Stimulated activated naive CD4-positive, alpha-beta T cell (primary cell): ENCODE measurements around the gene NOTO.
A peak's percentile ranks its signal among the peaks of the same experiment; 100 is the strongest.
"Not testable (repeated sequence)": the region's sequence is repeated elsewhere in the genome, so short reads cannot be mapped to it uniquely, and the experiment has no call there.

Experiments used
- DNase-seq, 6 experiments: peaks; one replicate each; lab custom pipeline; 2025; lab: John Stamatoyannopoulos, UW

Gene NOTO

DNA sequence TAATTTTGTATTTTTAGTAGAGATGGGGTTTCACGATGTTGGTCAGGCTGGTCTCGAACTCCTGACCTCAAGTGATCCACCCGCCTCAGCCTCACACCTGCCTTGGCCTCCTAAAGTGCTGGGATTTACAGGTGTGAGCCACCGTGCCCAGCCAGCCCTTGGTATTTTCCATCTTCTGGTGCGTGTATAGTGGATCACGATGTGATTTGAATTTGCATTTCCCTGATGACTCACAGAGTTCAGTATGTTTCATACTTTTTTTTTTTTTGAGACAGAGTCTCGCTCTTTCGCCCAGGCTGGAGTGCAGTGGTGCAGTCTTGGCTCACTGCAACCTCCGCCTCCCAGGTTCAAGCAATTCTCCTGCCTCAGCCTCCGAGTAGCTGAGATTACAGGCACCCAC lies 2.1 kb upstream of the NOTO start:
- DNase-seq: not testable (repeated sequence)

DNA sequence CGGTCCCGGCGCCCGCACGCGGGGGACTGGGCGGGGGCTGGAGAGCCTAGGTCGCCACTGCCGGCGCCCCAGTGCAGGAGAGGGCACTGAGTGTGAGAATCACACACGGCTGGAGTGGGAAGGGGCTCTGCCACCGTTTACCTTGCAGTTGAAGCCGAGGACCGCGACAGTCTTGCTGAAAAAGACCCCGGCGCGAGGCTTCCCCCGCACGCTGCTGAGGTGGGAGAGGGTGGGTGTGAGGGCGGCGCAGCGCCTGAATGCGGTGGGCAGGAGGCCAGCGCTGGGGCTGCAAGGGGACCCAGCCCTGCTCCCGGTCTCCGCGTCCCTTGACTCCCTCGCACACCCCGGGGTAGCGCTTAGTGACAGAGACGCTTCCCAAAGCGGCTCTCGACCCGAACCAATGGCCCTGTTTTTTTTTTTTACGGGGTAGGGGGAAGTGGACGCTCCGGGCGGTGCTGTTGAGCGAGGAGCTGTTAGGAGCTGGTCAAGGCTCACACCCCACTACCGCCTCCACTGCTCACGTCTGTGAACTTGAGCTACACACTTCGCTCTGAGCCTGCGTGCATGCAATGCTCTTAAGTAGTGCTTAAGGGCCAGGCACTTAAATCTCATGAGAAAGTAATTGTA lies 794 bp downstream of the NOTO start:
- DNase-seq: no peak

DNA sequence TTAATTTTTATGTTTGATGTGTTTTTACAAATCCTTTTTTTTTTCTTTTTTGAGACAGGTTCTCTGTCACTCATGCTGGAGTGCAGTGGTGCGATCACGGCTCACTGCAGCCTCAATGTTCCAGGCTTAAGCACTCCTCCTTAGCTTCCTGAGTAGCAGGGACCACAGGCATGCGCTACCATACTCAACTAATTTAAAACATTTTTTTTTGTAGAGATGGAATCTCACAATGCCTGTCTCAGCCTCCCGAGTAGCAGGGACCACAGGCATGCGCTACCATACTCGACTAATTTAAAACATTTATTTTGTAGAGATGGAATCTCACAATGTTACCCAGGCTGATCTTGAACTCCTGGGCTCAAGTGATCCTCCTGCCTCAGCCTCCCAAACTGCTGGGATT lies 3.2 kb downstream of the NOTO start:
- DNase-seq: no peak

DNA sequence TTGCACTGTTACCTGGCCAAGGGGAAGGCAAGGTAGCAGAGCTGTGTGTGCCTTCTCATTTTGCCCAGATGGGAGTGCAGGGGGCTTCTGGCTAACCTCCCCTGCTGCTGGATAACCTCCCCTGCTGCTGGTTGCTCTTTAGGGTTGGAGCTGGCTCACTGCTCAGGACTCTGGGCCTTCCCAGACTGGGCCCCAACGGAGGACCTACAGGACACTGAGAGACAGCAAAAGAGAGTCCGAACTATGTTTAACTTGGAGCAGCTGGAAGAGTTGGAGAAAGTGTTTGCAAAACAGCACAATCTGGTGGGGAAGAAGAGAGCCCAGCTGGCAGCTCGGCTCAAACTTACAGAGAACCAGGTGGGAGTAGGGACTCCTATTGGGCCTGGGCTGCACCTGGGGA lies 5.9 kb downstream of the NOTO start:
- DNase-seq: no peak

DNA sequence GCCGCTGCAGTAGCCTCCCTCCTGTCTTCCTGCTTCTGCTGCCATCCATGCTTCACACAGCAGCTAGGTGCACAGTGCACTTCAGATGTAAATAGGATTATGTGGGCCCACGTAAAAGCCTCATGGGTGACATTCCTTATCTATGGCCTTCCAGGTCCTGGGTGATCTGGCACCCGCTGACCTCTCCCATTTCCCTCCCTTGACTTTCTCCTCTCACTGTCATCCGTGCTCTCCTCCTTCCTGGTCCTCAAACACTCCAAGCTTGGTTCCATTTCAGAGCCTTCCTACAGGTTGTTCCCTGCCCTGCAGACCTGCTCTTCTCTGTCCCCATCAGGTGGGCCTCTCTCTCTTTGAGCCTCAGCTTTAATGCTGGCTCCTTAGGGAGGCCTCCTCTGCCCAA lies 7.6 kb downstream of the NOTO start:
- no peak for DNase-seq

DNA sequence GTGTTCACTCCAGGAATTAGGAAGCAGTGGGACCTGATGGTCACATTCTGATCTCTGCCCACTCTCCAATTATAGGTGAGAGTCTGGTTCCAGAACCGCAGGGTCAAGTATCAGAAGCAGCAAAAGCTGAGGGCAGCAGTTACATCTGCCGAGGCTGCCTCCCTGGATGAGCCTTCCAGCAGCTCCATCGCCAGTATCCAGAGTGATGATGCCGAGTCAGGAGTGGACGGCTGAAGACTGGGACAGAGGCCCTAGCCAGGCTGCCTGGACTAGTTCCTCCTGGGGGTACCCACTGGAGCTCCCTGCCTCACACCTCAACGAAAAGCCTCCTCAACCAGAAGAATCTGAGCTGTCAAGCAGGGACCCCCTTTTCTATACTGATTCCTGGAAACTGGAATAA lies 8.3 kb downstream of the NOTO start:
- DNase-seq: no peak

DNA sequence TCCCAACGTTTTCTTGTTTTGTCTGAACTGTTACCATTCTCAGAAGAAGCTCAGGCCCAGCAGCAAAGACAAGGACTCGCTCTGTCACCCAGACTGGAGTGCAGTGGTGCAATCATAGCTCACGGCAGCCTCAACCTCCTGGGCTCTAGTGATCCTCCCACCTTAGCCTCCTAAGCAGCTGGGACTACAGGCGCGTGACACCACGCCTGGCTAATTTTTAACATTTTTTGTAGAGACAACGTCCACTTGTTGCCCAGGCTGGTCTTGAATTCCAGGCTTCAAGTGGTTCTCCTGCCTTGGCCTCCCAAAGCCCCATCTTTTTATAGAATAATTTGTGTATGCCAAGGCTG lies 9.7 kb downstream of the NOTO start:
- DNase-seq: no peak

DNA sequence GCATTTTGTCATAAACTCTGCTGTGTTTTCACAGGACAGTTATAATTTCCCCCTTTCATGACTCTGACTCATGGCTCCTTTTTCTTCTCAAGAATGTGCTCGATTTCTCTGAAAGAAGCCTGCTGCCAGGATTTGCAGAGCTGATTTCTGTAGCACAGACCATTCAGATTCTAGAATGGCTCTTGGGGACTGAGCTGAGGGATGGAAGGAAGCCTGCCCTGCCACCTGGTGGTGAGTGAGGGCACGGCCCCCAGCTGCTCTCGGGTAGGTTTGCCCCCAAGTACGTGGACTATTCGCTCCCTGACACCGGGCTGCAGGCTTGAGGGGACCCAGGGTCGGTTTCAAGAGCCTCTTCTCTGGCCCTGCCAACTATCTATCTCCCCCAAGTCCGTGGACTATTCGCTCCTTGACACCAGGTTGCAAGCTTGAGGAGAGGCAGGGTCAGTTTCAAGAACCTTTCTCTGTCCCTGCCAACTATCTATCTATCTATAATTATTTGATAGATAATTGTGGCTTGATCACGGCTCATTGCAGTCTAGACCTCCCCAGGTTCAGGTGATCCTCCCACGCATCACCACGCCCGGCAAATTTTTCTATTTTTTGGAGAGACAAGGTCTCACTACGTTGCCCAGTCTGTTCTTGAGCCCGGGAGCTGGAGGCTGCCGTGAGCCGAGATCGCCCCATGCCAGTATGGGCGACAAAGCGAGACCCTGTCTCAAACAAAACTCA lies 10.2 kb downstream of the NOTO start:
- peak; percentile 37 to 79 (median 50) for DNase-seq

DNA sequence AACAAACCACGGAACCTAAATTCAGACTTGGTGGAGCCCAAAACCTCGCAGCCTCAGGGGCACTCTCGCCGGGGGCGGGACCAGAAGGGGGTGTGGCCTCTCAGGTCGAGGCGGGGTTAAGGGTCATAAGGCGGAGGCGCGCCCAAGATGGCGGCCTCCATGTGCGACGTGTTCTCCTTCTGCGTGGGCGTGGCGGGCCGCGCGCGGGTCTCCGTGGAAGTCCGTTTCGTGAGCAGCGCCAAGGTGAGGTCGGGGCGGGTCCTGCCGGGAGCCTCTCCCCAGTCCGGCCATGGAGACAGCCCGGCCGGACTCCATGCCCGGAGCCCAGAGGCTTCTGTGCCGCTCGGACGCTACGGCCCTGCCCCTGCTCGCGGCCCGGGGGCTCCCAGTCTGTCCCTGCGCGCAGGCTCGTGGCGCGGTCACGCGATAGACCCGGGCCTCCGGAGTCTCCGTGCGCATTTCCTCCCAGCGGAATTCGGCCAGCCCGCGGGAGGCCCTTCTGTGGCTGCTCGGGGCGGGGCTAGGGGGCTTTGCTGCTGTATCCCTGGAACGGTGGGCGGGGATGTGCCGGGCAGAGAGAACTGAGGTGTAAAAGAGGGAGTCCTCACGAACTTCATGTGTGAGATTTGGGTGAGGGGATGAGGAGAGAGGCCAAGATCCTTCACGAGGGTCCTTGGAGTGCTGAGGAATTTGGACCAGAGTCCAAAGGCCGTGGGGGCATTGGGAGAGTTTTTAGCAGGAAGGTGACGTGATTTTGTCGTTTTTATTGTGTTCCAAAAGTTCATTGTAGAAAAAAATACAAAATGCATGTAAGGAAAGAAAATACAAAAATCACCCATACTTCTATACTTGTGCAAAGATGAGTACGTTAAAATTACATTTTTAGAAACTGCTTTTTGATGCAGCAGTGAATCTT lies 12.0 kb downstream of the NOTO start, which contains the start of gene SMYD5:
SMYD5 (plus strand) TSS at position 126 of the 916 bp plus-strand sequence; CDS start at position 148, 22 bp downstream.
- DNase-seq: peak; percentile 84 to 93 (median 86)

DNA sequence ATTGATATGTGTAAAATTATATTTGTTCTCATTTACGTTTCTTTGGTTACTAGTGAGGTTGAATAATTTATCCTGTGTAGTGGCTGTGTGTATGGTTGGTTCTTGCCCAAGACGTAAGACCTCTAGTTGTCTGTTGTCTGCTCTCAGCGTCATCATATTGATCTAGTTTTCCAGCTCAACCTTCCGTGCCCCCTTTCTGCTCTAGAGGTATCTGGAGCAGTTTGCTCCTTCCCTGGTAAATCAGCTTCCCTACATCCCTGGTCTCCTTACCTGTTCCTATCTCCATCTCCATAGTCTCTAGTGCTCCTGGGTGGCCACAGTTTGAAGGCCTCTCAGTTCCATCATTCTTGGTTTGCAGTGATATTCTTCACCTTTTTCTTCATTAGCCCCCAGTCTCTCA lies 12.9 kb downstream of the NOTO start:
- no peak for DNase-seq

DNA sequence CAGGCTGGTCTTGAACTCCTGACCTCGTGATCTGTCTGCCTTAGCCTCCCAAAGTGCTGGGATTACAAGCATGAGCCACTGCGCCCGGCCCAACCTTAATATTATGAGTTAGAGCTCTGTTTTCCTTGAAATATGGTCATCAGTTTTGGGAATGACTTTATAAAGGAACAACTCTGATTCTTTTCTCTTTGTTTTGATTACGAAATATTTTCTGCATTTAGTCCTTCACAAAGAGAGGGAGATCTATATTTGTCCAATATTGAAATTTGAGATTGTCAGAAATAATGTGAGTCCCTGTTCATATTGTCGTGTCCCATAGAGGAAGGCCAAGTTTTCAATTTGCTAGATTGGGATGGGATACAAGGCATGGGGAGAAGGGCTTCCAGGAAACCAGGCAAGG lies 14.8 kb downstream of the NOTO start:
- DNase-seq: no peak

DNA sequence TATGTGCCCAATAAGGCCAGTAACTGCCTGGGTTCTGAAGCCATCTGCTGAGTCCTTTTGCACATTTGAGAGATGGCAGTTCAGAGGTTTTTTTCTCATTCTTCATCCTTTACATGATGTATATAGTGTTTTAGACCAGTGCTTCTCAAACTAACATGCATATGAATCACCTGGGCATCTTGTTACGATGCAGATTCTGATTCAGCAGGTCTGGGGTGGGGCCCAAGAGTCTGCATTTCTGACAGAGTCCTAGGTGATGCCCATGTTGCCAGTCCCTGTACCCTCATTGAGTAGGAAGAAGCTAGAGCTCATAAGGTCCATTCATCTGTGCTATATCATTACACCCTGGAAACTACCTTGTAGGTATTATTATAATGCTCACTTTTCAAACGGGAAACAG lies 15.5 kb downstream of the NOTO start:
- DNase-seq: no peak

DNA sequence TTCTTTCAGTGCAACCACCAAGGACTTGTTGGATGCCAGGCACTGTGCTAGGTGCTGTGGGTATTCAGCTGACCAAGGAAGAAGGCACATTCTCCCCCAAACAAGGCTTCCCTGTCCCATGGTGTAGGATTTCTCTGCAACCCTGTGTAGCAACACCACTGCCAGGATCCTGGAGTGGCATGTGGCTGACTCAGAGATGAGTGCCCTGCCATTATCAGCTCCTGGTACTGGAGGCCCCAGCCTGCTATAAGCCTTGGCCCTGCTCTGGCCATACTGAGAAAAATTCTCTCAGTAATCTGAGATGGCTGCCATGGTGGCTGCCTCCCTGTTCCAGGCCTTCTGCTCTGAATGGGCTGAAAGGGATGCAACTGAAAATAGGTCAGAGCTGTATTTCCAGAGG lies 15.9 kb downstream of the NOTO start:
- DNase-seq: no peak

DNA sequence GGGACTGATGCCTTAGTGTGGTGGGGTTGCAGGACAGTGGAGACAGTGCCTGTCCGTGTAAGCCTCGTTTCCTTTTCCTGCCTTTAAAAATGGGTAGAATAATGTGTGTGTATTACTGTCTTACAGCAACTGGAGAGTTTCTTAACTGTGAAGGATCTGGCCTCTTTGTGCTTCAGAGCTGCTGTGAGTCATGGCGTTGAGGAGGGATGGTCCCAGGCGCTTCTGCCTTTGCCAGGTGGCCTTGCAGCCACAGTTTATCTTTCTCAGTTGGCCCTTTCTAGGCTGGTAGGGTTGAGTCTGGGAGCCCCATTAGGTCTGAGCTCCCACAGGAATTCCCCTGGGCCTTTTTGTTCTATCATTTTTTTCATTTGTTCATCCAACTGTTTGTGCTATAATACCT lies 21.4 kb downstream of the NOTO start:
- DNase-seq: no peak

DNA sequence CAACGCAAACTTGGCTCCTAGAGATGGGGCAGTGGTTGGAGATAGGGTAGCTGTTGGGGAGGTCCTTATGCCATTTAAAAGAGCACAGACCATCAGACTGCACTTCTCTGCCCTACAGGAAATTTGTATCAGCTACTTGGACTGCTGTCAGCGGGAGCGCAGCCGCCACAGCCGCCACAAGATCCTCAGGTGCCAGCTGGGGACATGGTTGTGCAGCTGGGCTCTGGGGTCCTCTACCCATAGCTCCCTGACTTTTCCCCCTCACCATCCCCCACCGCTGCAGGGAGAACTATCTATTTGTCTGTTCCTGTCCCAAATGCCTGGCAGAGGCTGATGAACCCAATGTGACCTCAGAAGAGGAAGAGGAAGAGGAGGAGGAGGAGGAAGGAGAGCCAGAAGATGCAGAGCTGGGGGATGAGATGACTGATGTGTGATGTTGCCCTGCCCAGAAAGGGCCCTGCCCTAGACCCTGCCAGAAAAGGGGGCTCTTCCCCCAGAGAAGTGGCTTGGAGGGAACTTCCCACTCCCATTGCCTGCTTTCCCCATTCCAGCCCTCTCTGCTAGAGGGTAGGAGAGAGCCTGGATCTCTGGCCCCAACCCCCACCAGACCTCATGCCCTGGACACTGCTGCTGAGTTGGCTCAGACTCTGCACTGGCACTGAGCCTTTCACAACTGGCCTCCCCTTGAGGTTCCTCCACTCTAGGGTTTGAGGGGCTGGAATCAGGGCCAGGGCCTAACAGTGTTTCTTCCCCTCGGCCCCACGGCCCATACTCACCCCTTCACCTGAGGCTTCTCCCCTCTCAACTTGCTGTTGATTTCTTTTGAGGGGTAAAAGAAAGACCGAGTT lies 23.4 kb downstream of the NOTO start:
- DNase-seq: no peak

DNA sequence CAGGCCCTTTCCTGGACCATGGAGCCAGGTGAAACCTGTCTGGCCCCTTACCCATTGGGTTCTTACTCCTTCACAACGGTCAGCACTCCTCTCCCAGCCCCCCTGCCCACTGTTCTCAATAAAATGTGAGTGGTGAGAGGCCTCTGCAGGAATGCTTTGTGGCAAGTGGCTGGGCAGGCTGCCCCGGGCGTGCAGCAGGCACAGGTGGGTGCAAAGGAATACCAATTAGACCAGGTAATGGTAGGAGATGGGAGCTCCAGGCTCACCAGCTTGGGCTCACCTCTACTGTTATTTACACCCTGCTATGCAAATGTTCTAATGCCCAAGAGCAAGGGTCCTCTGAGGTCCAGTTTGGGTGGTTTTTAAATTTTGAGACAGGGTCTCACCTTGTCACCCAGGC lies 24.7 kb downstream of the NOTO start:
- no peak for DNase-seq

DNA sequence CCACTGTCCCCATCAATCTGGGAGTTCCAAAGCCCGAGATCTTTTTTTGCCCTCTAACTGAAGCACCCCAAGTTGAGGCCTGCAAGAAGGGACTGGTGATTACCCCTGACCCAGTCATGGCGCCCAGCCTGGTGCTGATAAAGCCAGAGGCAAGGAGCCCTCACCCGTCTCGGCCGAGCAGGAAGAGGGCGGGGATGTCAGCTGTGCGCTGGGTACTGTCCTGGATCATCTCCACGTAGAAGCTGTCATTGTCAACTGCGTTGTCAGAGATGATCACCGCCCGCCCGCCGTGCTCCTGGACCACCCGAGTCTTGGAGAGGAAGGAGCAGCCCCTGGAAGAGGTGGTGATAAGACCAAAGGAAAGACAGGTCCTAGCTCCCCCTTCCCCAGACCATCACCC lies 26.3 kb downstream of the NOTO start:
- DNase-seq: no peak

DNA sequence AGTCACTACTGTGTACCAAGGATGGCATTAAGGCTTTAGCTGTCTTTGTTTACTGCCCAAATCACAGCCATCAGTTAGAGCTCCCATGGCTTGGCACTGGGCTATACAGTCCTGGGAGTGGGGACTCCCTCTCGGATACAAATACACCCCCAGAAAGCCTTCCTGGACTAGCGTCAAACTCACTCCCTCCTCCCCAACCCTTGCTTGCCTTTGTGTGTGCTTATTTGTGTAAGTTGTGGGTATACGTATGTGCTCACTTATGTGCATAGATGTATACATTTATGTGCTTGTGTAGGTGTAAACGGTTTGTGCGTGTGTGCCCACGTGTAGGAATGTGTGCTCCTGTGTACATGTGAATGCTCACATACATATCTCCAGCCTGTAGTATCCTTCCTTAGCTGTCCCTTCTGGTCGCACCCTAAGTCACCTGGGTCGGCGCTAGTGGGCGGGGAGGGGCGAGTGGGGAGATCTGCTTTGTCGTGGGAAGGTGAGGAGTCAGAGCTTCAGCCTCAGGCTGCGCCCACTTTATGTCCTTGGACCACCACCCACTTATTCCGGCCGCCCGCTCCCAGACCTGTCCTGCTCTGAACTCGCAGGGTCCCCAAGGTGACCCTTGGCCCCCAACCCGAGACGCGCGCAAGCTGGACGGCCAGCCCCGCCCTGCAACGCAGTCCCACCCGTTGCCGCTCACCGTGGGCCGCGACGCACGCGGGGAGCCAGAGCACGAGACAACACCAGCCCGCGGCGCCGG lies 30.2 kb downstream of the NOTO start:
- peak in 3 of 6 experiments; percentile 25 to 58 (median 31) for DNase-seq

DNA sequence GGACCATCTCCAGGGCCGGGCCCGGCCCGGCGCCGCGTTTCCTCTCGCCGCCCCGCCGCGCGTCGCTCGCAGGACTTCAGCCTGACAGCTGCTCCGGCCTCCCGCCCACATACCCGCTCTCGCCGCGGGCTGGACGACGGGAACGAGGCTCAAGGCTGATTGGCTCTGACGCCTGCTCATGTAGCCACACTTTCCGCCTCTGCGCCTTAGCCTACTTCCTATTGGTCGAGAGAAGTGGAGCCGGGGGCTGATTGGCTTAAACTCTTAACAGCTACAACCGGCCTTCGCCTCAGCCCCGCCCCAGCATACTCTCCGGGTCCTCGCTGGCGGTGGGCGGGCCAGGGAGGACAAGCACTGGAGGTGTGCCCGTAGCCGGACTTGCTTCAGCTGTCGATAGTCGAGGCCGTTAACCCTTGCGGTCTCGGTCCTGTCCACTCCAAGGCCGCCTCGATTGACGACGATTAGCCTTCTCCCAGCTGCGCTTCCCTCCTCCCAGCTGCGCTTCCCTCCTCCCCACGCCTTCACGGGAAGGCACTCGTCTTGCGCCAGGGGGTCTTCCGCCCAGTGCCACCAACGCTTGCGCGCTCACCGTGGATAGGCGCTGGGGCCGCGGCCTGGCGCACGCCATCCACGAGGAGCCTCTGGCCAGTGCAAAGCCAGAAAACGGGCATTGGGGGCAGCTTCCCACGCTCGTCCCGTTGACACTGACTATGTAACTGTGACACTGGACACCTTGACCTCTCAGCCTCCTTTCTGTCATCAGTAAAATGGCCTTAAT lies 31.0 kb downstream of the NOTO start, which contains the start of gene PRADC1:
PRADC1 (minus strand) TSS at position 86 of the 778 bp plus-strand sequence; CDS start at position 7, 79 bp downstream.
- peak; percentile 89 to 96 (median 91) for DNase-seq
